HG02840 (cell line): ENCODE data around the gene RCBTB2.
"Not testable (repeated sequence)": the region's sequence is repeated elsewhere in the genome, so short reads cannot be mapped to it uniquely, and the experiment has no call there.

Experiments used
- ATAC-seq: cut with Tn5 transposase; IDR thresholded peaks from one replicate; pipeline ENCODE4 v1.9.1; 2021; ENCODE audit warnings: mild to moderate bottlenecking, moderate library complexity, moderate number of reproducible peaks; ENCODE audit not compliant: unreplicated experiment, low FRiP score

RCBTB2 gene

DNA sequence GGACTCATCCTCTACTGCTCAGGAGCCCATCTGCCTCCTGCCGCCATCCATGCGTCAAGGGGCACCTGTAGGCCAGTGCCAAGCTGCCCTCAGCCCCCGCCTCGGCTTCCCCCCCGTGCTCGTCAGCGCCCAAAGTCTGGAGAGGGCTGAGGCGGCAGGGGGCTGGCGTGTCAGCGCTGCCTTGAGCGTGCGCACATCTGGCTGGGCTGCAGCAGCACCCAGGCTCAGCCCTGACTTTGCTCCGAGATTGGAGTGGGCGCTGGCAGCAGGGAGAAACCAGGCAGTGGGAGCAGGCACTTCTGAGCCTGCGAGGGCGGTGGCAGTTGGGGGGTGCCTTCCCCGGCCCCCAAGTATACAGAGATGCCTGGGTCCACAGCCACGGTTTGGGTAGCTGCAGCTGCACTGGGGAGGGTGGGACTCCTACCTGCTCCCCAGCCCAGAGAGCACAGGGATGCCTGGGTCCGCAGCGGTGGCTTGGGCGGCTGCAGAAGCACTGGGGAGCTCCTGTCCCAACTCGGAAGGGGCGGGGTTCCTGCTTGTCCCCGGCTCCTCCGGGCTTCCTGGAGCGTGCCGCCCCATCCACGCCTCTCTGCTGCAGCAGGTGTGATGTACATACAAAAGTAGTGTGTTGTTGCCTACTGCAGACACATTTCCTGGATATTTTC is 75.2 kb downstream of the RCBTB2 start:
- no peak for ATAC-seq

DNA sequence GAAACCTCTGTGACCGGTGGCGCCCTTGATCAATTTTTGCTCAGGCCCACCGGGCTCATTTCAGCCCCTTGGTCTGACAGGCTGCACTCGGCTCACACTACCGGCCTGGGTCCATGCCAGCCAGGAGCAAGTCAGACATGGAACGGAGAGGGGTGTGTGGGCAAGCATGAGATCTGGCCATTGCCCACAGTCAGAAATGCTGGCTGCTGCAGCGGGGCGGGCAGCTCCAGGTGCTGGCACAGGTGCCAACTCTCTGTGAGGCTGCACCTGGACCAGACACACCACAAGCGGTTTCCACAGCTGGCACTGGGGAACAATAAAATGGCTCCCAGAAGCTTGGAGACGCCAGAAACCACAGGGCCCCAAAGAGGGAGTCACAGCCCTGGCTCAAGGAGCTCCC is 76.3 kb downstream of the RCBTB2 start:
- no peak for ATAC-seq

DNA sequence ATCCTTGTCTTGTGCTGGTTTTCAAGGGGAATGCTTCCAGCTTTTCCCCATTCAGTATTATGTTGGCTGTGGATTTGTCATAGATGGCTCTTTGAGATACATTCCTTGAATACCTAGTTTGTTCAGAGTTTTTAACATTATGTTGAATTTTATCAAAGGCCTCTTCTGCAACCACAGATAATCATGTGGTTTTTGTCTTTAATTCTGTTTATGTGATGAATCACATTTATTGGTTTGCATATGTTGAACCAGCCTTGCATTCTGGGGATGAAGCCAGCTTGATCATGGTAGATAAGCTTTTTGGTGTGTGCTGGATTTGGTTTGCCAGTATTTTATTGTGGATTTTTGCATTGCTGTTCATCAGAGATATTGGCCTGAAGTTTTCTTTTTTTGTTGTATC is 81.7 kb downstream of the RCBTB2 start:
- not testable (repeated sequence) for ATAC-seq

DNA sequence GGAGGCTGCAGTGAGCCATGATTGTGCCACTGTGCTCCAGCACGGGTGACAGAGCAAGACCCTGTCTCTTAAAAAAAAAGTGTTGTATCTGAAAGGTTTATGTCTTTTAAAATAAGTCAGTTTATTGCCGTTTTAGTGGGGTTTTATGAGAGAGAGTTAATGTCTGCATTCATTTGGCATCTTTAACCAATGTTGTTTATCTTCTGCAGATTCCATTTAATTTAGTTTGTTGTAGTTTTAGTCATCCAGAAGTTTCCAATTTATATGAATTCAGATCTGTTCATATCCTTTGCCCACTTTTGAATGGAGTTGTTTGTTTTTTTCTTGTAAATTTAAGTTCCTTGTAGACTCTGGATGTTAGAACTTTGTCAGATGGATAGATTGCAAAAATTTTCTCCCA is 83.2 kb downstream of the RCBTB2 start:
- ATAC-seq, result no peak

DNA sequence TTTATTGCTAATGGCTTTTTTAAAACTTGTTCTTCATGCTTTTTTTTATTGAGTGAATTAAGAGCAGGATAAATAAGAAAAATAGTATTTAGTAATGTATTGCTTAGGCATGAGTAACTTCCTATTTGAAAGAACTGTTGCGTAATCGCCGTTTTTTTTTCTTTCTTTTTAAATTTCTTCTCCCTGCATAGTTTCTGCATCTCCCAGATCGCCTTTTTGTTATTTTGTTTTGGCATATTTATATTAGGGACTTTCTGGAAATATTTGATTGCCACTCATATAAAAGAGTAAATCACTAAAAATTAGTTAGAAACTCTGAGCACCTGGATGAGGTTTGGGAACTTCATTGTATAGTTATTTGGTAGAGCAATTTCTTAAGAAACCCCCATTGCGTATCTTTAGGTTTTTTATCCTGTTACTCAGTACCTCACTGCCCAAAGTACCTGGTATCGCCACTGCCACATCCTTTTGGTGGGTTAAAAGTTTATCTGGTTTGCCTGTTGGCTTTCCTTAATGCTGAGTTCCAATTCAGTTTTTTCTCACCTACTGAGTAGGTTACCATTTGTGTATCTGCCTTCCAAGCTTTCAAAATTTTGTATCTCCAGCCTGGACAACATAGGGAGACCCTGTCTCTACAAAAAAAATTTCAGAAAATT is 83.8 kb downstream of the RCBTB2 start:
- no peak for ATAC-seq

DNA sequence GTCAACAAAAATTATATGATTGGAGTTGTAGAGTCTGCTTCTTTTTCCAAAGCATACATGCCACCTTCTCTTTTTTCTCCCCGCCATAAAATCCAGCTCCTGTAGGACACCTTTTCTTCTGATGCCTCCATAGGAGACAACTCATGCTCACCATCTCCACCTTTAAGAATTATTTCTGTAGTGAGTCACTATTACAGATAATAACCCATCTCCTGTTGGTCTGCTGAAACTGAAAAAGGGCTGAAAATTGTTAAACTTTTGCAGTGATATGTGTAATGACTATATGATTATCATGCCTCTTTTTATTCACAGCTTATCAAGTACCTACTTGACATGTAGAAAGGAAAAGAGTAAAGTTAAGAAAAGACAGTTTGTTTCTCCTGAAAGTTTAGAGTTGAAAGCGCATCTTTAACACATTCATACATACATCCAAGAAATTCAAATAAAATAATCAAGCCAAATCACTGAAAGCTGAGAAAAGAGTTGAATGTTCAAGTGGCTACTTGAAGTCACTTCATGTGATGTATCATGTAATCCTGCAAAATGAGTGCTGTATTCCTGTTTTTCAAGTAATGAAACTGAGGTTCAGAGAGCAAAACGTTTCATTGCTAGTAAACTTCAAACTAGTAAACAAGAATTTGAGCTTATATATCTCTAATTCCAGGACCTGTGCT is 84.5 kb downstream of the RCBTB2 start:
- no peak for ATAC-seq

DNA sequence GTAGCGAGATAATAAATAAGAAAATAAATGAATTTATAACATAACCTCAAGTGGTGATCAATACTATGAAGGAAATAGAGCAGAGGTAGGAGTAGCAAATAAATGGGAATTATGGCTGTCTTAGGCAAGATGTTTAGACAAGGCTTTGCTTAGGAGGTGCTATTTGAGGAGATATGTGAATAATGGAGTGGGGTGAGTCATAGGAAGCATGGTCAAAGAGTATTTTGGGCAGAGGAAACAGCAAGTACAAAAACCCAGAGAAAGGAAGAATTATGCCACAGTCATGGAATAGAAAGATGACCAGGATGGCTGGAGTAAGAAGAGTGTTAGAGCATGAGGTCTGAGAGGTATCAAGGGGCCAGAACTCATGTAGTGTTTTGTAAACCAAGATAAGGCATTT is 86.4 kb downstream of the RCBTB2 start:
- ATAC-seq, result no peak

DNA sequence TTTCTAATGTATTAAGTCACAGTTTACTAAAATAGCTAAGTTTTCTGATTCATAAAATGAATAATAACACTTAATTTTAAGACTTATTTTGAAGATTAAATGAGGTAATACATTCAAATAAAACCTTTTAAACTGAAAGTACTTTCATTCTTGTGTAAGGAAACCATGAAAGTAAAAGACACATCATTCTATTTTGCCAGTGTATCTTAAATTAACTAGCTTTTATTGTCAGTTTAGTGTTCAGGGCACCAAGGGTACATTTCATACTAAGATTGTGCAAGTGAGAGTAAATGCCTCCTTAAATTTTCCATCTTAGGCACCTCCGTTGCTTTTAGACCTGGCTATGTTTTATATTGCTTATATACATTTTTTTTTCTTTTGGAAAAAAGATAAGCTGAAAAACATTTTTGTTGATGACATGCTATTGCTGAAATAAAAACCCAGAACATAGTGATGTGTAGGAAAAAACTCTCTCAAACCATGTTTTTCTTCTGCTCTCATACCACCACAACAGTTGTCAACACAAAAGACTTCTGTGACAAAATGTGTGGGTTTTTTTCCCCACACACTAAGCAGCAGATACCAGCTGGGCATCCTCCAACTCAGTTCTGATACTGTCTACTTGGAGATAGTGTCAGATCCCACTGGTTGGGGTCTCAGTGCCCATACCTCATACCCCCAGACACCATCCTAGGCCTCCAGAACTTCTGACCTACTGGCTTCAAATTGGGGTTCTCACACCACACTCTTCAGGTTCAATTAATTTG is 89.3 kb downstream of the RCBTB2 start:
- no peak for ATAC-seq
